Suprapubic skin (tissue), 4 donors: ENCODE results near the gene TRIM29. TPM values are rescaled to one million over a fixed set of nuclear protein-coding genes. Genes with fewer than 3 reads are reported as not detected.
A peak's percentile ranks its signal among the peaks of the same experiment; 100 is the strongest.

Experiments used
- DNase-seq, 2 donors: peaks; one replicate each; pipeline ENCODE4 v3.0.0-alpha.2; 2019; ENCODE audit warnings: low spot score in 2 of 2
- H3K27ac ChIP-seq: fragments of 200-600 bp; sonication (generic); one replicate; pipeline ENCODE4 v1.5.1; 2019
- H3K27me3 ChIP-seq: fragments of 200-600 bp; sonication (generic); one replicate; pipeline ENCODE4 v1.5.1; 2019
- H3K36me3 ChIP-seq: fragments of 200-600 bp; sonication (generic); one replicate; pipeline ENCODE4 v1.5.1; 2019
- H3K4me1 ChIP-seq: fragments of 200-600 bp; sonication (generic); one replicate; pipeline ENCODE4 v1.5.1; 2019
- H3K4me3 ChIP-seq: fragments of 200-600 bp; sonication (generic); one replicate; pipeline ENCODE4 v1.5.1; 2019; ENCODE audit warnings: mild to moderate bottlenecking
- H3K9me3 ChIP-seq: fragments of 200-600 bp; sonication (generic); one replicate; pipeline ENCODE4 v1.5.1; 2019
- EP300 ChIP-seq: sonication (generic); formaldehyde crosslinking; IDR thresholded peaks from one replicate; pipeline ENCODE4 v1.6.1; 2017; ENCODE audit warnings: antibody characterized with exemption
- POLR2A ChIP-seq, 2 donors: fragments of 450-650 bp; IDR thresholded peaks; one replicate each; pipeline ENCODE4 v1.6.1; 2017; ENCODE audit warnings: antibody characterized with exemption in 2 of 2, mild to moderate bottlenecking in 2 of 2, moderate library complexity in 2 of 2
- POLR2AphosphoS5 ChIP-seq, 3 donors: sonication (generic); formaldehyde crosslinking; IDR thresholded peaks; one replicate each; pipeline ENCODE4 v1.6.1; 2017; ENCODE audit warnings: antibody characterized with exemption in 3 of 3
- WGBS: methylation state at CpG from one replicate; pipeline ENCODE4 v1.1.5; 2018; 5-methylcytosine and 5-hydroxymethylcytosine counted together
- total RNA-seq, 4 donors: library from RNA; depleted of rRNA; stranded (reverse); fragments of >200 nt; gene quantifications; one replicate each; pipeline ENCODE4 v1.1.0, GENCODE V29; 2016
- TF ChIP-seq, protein P1 (sequence below), 2 donors: fragments of 200-600 bp in 1 of 2; fragments of 450-650 bp in 1 of 2; sonication (generic) in 1 of 2; IDR thresholded peaks; one replicate each; pipeline ENCODE4 v1.5.1; 2016 to 2019; ENCODE audit warnings: antibody characterized with exemption in 2 of 2, mild to moderate bottlenecking in 1 of 2, moderate library complexity in 1 of 2

Gene TRIM29
- total RNA-seq, 4 donors from 2014 or later, result 1,248 to 1,527 (median 1,455) TPM

DNA sequence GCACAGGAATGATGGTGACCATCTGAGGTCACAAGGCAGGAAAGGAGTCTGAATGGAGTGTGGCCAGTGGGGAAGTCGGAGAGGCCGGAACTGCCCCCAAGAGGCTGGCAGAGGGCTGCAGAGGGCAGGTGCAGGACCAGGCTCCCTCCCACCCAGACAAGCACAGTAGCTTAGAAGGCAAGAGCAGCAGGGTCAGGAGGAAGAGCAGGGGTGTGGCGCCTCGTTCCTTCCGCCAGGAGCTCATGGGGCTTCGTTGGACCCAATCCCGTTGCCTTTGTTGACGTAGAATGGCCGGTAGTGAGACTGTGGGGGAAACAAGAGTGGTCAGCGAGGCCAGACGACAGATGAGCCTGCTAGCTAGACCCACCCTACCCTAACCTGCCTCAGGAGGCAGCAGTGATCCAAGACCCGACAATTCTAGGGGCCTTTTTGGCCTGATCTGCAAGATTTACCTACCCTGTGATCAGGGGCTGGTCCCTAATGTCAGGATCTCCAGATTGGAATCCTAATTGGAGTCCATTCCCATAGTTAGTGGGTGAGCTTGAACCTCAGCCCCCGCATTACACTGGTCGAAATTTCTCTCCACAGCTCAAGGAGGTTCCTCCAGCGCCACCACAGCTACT, 25.6 kb downstream of the TRIM29 start:
- WGBS, result 77% methylated on average over 14 of the region's 15 CpGs
- Histone ChIP-seq H3K27me3 (no peaks in the 10 kb centered on the region), H3K36me3 (peaks cover 57% of the 10 kb centered on the region), H3K27ac (no peak overlapping the region), H3K9me3 (no peaks in the 10 kb centered on the region), H3K4me1 (peaks cover 8% of the 10 kb centered on the region), H3K4me3 (no peak overlapping the region)
- TF ChIP-seq, protein P1, sequence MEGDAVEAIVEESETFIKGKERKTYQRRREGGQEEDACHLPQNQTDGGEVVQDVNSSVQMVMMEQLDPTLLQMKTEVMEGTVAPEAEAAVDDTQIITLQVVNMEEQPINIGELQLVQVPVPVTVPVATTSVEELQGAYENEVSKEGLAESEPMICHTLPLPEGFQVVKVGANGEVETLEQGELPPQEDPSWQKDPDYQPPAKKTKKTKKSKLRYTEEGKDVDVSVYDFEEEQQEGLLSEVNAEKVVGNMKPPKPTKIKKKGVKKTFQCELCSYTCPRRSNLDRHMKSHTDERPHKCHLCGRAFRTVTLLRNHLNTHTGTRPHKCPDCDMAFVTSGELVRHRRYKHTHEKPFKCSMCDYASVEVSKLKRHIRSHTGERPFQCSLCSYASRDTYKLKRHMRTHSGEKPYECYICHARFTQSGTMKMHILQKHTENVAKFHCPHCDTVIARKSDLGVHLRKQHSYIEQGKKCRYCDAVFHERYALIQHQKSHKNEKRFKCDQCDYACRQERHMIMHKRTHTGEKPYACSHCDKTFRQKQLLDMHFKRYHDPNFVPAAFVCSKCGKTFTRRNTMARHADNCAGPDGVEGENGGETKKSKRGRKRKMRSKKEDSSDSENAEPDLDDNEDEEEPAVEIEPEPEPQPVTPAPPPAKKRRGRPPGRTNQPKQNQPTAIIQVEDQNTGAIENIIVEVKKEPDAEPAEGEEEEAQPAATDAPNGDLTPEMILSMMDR (IDR thresholded peaks at IDR 0.05), result no peak
- TF ChIP-seq EP300 (no peak), POLR2AphosphoS5 (IDR thresholded peaks at IDR 0.05) (no peak), POLR2A (IDR thresholded peaks at IDR 0.05) (no peak)
- DNase-seq, result no peak

DNA sequence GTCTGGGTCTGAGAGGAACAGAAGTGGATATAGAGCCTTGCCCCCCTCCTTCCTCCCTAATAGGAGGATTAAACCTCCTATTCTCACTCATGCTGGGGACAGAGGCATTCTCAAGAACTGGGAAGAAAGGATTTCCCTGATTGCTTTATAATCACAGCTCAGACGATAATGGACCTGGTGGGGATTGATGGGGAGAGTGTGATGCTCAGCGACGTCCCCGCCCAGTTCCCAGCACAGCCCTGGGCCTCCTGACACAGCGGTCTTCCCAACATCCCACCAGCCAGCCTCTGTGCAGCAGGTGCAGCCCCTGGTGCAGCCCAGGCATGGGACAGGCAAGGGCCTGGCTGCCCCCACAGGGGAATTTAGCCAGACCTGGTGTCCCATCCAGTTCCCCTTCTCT, 28.4 kb downstream of the TRIM29 start:
- no peak for TF ChIP-seq POLR2A (IDR thresholded peaks at IDR 0.05)
- TF ChIP-seq, protein P1 (IDR thresholded peaks at IDR 0.05), result no peak
- TF ChIP-seq EP300, result no peak
- no peak for TF ChIP-seq POLR2AphosphoS5 (IDR thresholded peaks at IDR 0.05)
- Histone ChIP-seq H3K36me3 (peaks cover 30% of the 10 kb centered on the region), H3K27me3 (peaks cover 8% of the 10 kb centered on the region), H3K4me1 (peaks cover 8% of the 10 kb centered on the region), H3K27ac (no peak overlapping the region), H3K4me3 (no peak overlapping the region), H3K9me3 (no peaks in the 10 kb centered on the region)
- no peak for DNase-seq
- 67% methylated on average over 4 of the region's 5 CpGs for WGBS

DNA sequence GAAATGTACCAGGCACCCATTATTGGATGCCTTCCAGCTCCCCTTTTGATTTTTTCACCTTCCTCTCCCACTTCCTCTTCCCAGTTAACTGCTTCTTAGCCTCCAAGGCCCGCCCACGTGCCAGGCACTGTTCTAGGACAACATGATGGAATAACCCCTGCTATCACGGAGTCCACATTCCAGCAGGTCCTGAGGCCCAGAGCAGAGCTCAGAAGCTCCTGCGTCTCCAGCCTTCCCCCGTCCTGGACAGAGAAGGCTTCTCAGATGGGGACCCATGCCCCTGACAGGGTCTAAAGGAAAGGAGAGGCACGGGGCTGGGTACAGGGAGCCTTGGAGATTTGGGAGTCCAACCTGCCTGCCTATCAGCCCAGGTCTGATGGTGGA, 29.1 kb downstream of the TRIM29 start:
- Histone ChIP-seq H3K36me3 (peaks cover 23% of the 10 kb centered on the region), H3K4me3 (no peak overlapping the region), H3K27me3 (peaks cover 8% of the 10 kb centered on the region), H3K9me3 (no peaks in the 10 kb centered on the region), H3K27ac (no peak overlapping the region), H3K4me1 (peaks cover 8% of the 10 kb centered on the region)
- TF ChIP-seq, protein P1 (IDR thresholded peaks at IDR 0.05), result no peak
- TF ChIP-seq EP300 (no peak), POLR2A (IDR thresholded peaks at IDR 0.05) (no peak), POLR2AphosphoS5 (IDR thresholded peaks at IDR 0.05) (no peak)
- no peak for DNase-seq
- WGBS, result 41% methylated on average over 6 of the region's 6 CpGs

DNA sequence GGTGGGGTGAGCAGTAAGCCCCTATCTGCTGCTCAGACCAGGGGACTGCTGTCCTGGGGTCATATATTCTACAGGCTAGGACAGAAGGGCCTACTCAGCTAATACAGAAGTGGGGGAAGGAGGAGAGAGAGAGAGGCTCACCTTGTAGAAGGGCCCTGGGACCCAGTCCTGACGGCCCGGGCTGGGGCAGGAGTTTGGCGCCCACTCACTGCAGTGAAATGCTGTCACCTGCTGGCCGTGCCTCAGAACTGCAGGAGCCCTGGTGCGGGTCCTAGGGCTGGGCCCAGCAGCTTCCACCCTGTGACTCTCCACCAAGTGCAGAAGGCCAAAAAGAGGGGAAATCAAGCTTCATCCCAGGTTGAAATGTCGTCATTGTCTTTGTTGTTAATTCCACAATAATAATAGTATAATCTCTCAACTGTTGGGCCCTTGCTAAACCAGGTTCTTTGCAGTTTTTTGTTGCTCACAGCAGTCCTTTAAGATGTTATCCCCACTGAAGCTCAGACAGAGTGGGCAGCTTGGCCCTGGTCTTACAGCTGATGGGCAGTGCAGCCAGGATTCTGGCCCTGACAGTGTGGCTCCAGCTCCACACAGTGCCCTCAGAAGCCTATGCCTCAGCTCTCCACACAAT, 29.6 kb downstream of the TRIM29 start:
- TF ChIP-seq, protein P1 (IDR thresholded peaks at IDR 0.05), result peak; percentile 94 to 99
- TF ChIP-seq POLR2A (IDR thresholded peaks at IDR 0.05), result no peak
- 0% methylated on average over 3 of the region's 6 CpGs for WGBS
- peaks cover 18% of the 10 kb centered on the region for H3K36me3 ChIP-seq
- H3K4me3 ChIP-seq, result no peak overlapping the region
- H3K27me3 ChIP-seq, result peaks cover 8% of the 10 kb centered on the region
- no peaks in the 10 kb centered on the region for H3K9me3 ChIP-seq
- DNase-seq, result no peak
- peaks cover 8% of the 10 kb centered on the region for H3K4me1 ChIP-seq
- no peak overlapping the region for H3K27ac ChIP-seq

DNA sequence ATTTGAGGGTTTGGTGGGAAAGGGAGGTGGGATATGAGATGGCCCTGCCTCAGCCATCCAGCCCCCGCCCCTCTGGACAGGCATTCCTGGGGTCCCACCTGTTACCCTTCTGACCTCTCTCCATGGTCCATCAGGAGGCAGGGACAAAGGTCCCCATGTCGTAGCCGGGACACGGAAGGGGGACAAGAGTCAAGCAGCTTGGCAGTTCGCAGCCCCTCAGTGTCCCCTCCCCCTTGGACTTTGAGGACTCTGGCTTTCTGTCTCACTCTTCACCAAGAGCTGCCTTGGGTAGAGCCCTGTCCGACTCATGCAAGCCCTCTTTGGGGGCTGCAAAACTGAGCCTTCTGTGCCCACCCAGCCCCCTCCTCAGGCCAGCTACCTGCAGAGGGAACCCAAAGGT, 30.2 kb downstream of the TRIM29 start:
- Histone ChIP-seq H3K4me3 (no peak overlapping the region), H3K27me3 (peaks cover 8% of the 10 kb centered on the region), H3K27ac (no peak overlapping the region), H3K36me3 (peaks cover 14% of the 10 kb centered on the region), H3K4me1 (peaks cover 8% of the 10 kb centered on the region), H3K9me3 (no peaks in the 10 kb centered on the region)
- no peak for TF ChIP-seq POLR2A (IDR thresholded peaks at IDR 0.05)
- TF ChIP-seq EP300, result no peak
- TF ChIP-seq, protein P1 (IDR thresholded peaks at IDR 0.05), result no peak
- TF ChIP-seq POLR2AphosphoS5 (IDR thresholded peaks at IDR 0.05), result no peak
- DNase-seq, result no peak
- 83% methylated on average over 6 of the region's 6 CpGs for WGBS
